Activated T-cell treated with anti-CD3 and anti-CD28 coated beads, Interleukin-2, amount 50 U/mL, for 72 hours (primary cell): ENCODE measurements around the gene IGF2BP2. TPM values are rescaled to one million over a fixed set of nuclear protein-coding genes. Genes with fewer than 3 reads are reported as not detected.
A peak's percentile ranks its signal among the peaks of the same experiment; 100 is the strongest.

Experiments
- ATAC-seq, 2 donors: fragments of 150-1000 bp; cut with Tn5 transposase; replicated peaks in 1 of 2; 2 replicates each; pipeline ENCODE4 v1.10.0; 2021; ENCODE audit warnings: moderate library complexity in 2 of 2, mild to moderate bottlenecking in 1 of 2
- DNase-seq, 2 donors: peaks; one replicate each; pipeline ENCODE4 v3.0.0; 2021 to 2022; ENCODE audit warnings: mixed read lengths in 1 of 2
- H3K27ac Mint-ChIP-seq: one replicate; pipeline ENCODE4 v1.8.0; 2022; ENCODE audit warnings: mild to moderate bottlenecking, moderate library complexity, mixed read lengths
- H3K27me3 Mint-ChIP-seq: one replicate; pipeline ENCODE4 v1.8.0; 2022; ENCODE audit warnings: low read depth, mixed read lengths
- H3K36me3 Mint-ChIP-seq, 2 donors: one replicate each; pipeline ENCODE4 v1.8.0; 2022; ENCODE audit warnings: mixed read lengths in 2 of 2, mild to moderate bottlenecking in 1 of 2; ENCODE audit not compliant: insufficient read depth in 2 of 2
- H3K4me1 Mint-ChIP-seq: one replicate; pipeline ENCODE4 v1.8.0; 2022; ENCODE audit warnings: low read depth, mixed read lengths
- H3K4me3 Mint-ChIP-seq, 2 donors: one replicate each; pipeline ENCODE4 v1.8.0; 2022; ENCODE audit warnings: mild to moderate bottlenecking in 2 of 2, mixed read lengths in 2 of 2, moderate library complexity in 2 of 2
- H3K9me3 Mint-ChIP-seq, 2 donors: one replicate each; pipeline ENCODE4 v1.8.0; 2022; ENCODE audit warnings: mixed read lengths in 2 of 2
- total RNA-seq, 2 donors: library from RNA; stranded (reverse); gene quantifications; one replicate each; pipeline ENCODE4 v1.2.3, GENCODE V29; 2022

The IGF2BP2 gene
- total RNA-seq, 2 donors from 2014 or later = 0.53 to 1.2 TPM

DNA sequence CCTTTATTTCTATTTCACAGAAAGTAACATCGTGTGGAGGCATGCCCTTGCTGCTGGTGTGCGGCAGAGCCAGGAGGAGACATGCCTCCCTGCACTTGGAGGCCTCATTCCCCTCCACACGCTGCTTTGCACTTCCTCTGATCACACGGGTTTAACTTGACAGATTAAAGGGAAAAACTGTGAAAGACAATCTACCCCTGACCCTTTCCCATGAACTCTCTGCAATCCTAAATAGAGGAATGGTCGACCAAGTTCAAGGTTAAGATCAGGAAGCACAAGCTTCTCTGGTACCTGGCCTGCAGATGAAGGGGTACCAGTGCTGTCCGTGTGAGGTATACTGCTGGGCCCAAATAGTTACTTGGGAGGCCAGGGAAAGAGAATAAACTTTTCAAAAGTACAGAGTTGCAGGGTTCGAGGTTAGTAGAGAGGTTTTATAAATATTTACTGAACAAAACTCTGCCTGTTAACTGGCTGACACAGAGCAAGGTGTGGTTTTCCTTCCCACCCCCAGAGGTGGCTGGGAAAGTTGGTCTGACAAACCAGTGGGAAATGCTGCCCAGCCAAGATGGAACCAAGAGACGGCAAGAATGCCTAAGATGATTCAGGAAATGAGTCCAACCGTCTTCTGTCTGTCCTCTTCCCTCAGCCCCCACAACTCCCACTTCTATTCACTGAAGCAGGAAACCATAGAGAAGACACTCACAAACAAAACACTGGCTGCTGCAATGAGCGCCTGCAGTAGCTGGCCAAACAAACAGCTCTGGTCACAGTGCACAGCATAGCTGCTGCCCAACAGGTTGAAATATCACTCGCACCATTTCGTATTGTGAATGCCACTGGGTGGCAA is 79.6 kb downstream of the IGF2BP2 start:
- H3K9me3 Mint-ChIP-seq = no peaks in the 10 kb centered on the region
- H3K36me3 Mint-ChIP-seq = no peaks in the 10 kb centered on the region

GRCh38 chr3:185741586-185741985 is 83.3 kb downstream of the IGF2BP2 start:
- Mint-ChIP-seq H3K27ac (no peak overlapping the region), H3K27me3 (peaks cover 22% of the 10 kb centered on the region), H3K36me3 (no peaks in the 10 kb centered on the region), H3K4me3 (no peak overlapping the region), H3K9me3 (no peaks in the 10 kb centered on the region), H3K4me1 (peaks cover 6% of the 10 kb centered on the region)
- ATAC-seq = no peak
- DNase-seq = no peak

More for the DNA sequence above, 79.6 kb downstream of the IGF2BP2 start:
- no peak for ATAC-seq
- Mint-ChIP-seq H3K4me3 (no peak overlapping the region), H3K27ac (no peak overlapping the region), H3K4me1 (peaks cover 6% of the 10 kb centered on the region), H3K27me3 (peaks cover 18% of the 10 kb centered on the region)
- DNase-seq = no peak

DNA sequence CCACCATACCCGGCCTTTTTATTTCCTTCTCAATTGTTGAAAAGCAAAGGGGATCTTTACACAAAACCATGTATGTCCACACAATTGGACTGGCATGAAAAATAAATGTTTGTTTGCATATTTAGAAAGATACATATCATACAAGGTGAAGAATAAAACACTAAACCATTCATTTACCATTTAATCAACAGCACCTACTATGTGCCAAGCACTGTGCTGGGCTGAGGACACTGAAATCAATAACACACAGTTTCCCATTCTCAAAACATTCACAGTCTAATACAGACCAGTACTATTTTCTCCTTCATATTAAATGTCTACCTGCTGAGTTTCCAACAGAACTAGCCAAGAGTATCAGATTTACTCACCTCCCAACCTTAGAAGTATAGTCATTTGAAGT is 84.7 kb downstream of the IGF2BP2 start:
- H3K4me1 Mint-ChIP-seq = peaks cover under 1% of the 10 kb centered on the region
- no peaks in the 10 kb centered on the region for H3K9me3 Mint-ChIP-seq
- ATAC-seq = no peak
- DNase-seq = no peak
- no peak overlapping the region for H3K4me3 Mint-ChIP-seq
- no peak overlapping the region for H3K27ac Mint-ChIP-seq
- H3K27me3 Mint-ChIP-seq = peaks cover 7% of the 10 kb centered on the region
- H3K36me3 Mint-ChIP-seq = no peaks in the 10 kb centered on the region

DNA sequence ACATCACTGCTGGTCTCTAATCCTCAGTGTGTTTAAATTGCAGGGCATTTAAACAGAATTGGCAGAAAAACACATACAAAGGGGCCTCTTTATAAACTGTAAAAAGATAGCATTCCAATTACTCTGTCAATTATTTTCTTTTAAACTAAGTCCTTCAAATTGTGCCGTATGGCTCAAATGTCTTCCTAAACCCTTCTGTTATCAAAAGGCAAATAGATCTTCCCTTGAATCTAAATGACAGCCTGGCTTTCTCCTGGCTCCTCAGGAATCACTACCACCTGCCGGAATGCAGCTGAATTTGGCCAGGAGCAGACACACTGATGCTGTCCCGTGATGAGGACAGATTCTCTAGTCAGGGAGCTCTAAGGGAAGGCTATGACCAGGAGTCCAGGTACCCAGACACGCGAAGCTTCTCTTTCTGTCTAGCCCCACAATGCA is 85.6 kb downstream of the IGF2BP2 start:
- no peak for DNase-seq
- no peaks in the 10 kb centered on the region for H3K9me3 Mint-ChIP-seq
- no peak overlapping the region for H3K4me3 Mint-ChIP-seq

GRCh38 chr3:185737740-185738680 is 86.8 kb downstream of the IGF2BP2 start:
- no peaks in the 10 kb centered on the region for H3K9me3 Mint-ChIP-seq
- no peaks in the 10 kb centered on the region for H3K4me1 Mint-ChIP-seq
- H3K4me3 Mint-ChIP-seq = no peak overlapping the region
- no peak for ATAC-seq
- H3K36me3 Mint-ChIP-seq = no peaks in the 10 kb centered on the region
- H3K27me3 Mint-ChIP-seq = peaks cover 7% of the 10 kb centered on the region
- no peak overlapping the region for H3K27ac Mint-ChIP-seq
- no peak for DNase-seq

More for the DNA sequence above, 85.6 kb downstream of the IGF2BP2 start:
- Mint-ChIP-seq H3K27ac (no peak overlapping the region), H3K36me3 (no peaks in the 10 kb centered on the region), H3K27me3 (peaks cover 7% of the 10 kb centered on the region), H3K4me1 (no peaks in the 10 kb centered on the region)
- ATAC-seq = no peak

- no peak overlapping the region for H3K27ac Mint-ChIP-seq
- no peak overlapping the region for H3K4me3 Mint-ChIP-seq
- DNase-seq (no peak), ATAC-seq (no peak)
- H3K27me3 Mint-ChIP-seq = peaks cover 10% of the 10 kb centered on the region
- no peaks in the 10 kb centered on the region for H3K36me3 Mint-ChIP-seq
- no peaks in the 10 kb centered on the region for H3K9me3 Mint-ChIP-seq
- H3K4me1 Mint-ChIP-seq = peaks cover 5% of the 10 kb centered on the region
These were observed 87.8 kb downstream of the IGF2BP2 start for GRCh38 chr3:185737020-185737419.

- Mint-ChIP-seq H3K27ac (no peak overlapping the region), H3K9me3 (no peaks in the 10 kb centered on the region), H3K27me3 (peaks cover 12% of the 10 kb centered on the region), H3K4me1 (peaks cover 7% of the 10 kb centered on the region), H3K36me3 (no peaks in the 10 kb centered on the region), H3K4me3 (no peak overlapping the region)
- no peak for DNase-seq
- no peak for ATAC-seq
These were observed 90.1 kb downstream of the IGF2BP2 start for GRCh38 chr3:185734725-185735096.

DNA sequence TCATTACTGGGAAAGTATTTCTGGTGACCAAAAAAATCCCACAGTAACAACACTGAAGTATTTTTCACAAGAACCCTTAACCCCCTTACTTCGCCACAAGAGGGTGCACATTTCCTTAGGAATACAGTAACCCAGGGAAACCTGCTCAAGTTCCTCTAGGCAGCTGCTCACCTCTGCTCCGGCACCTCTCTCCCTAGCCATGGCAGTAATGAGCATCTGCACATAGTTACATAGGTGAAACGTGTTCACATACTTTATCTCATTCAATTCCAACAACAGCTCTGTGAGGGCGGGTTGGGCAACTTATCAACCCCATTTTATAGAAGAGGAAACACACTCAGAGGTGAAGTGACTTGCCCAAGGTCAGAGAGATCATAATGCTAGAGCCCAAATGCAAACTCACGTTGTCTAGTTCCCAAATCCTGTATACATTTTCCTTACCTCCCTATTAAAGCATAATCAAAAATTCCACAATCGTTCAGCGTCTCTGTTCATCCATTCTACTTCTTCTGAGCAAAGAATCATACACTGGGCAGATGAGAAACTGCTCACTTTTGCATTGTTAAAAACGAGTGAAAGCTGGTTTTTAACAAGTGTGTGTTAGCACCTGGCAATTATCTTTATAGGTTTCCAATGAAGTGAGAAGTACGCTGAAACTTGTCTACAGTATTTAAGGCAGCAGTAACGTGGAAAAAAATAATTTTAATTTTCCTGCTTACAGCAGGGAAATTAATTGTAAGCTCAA is 90.7 kb downstream of the IGF2BP2 start:
- no peaks in the 10 kb centered on the region for H3K9me3 Mint-ChIP-seq
- H3K27ac Mint-ChIP-seq = no peak overlapping the region
- DNase-seq = peak; percentile 2 to 3
- peaks cover 12% of the 10 kb centered on the region for H3K27me3 Mint-ChIP-seq
- H3K4me1 Mint-ChIP-seq = peaks cover 7% of the 10 kb centered on the region
- no peak overlapping the region for H3K4me3 Mint-ChIP-seq
- no peak for ATAC-seq
- no peaks in the 10 kb centered on the region for H3K36me3 Mint-ChIP-seq

DNA sequence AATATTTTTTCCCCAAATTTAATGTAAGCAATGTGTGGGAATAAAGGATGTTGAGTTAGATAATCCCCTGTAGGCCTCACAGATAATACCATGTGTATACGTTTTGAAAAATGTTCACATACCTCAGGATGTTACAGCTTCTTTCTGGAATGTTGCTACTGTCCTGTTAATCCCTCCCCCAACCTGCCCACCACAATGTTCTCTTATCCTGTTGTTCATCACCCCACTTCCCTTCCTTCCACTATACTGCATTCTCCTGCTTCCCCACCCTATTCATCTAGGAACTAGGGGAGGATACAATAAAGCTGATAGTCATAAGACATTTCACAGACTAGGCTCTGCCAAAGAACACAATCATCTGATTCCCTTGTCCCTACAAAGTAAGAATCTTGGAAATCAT is 92.1 kb downstream of the IGF2BP2 start:
- Mint-ChIP-seq H3K4me1 (peaks cover 7% of the 10 kb centered on the region), H3K36me3 (no peaks in the 10 kb centered on the region), H3K4me3 (no peak overlapping the region), H3K27ac (no peak overlapping the region), H3K27me3 (peaks cover 5% of the 10 kb centered on the region), H3K9me3 (no peaks in the 10 kb centered on the region)
- DNase-seq (no peak), ATAC-seq (no peak)

DNA sequence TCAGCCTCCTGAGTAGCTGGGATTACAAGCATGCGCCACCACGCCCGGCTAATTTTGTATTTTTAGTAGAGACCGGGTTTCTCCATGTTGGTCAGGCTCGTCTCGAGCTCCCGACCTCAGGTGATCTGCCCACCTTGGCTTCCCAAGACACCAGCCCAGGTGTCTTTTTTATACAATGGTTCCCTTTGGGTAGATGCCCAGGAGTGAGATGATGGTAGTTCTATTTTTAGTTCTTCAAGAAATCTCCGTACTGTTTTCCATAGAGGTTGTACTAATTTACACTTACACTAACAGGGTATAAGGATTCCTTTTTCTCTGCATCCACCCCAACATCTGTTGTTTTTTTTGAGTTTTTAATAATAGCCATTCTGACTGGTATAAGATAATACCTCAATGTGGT is 94.3 kb downstream of the IGF2BP2 start:
- H3K4me1 Mint-ChIP-seq = peaks cover 7% of the 10 kb centered on the region
- no peaks in the 10 kb centered on the region for H3K36me3 Mint-ChIP-seq
- peaks cover 5% of the 10 kb centered on the region for H3K27me3 Mint-ChIP-seq
- no peak overlapping the region for H3K4me3 Mint-ChIP-seq
- ATAC-seq = no peak
- no peak for DNase-seq
- H3K27ac Mint-ChIP-seq = no peak overlapping the region
- H3K9me3 Mint-ChIP-seq = no peaks in the 10 kb centered on the region

- DNase-seq = no peak
- peaks cover 5% of the 10 kb centered on the region for H3K27me3 Mint-ChIP-seq
- peaks cover 7% of the 10 kb centered on the region for H3K4me1 Mint-ChIP-seq
- H3K9me3 Mint-ChIP-seq = no peaks in the 10 kb centered on the region
- no peak overlapping the region for H3K27ac Mint-ChIP-seq
- peak in 1 of 2 donors; percentile 33 for ATAC-seq
- H3K4me3 Mint-ChIP-seq = no peak overlapping the region
- H3K36me3 Mint-ChIP-seq = no peaks in the 10 kb centered on the region
These were observed 95.3 kb downstream of the IGF2BP2 start for GRCh38 chr3:185729337-185730055.

GRCh38 chr3:185728630-185729336 is 96.1 kb downstream of the IGF2BP2 start:
- Mint-ChIP-seq H3K9me3 (no peaks in the 10 kb centered on the region), H3K36me3 (no peaks in the 10 kb centered on the region), H3K27me3 (peaks cover 5% of the 10 kb centered on the region), H3K27ac (no peak overlapping the region), H3K4me1 (peaks cover 7% of the 10 kb centered on the region), H3K4me3 (no peak overlapping the region)
- ATAC-seq (no peak), DNase-seq (no peak)
